Mammary epithelial cell (primary cell): ENCODE data around the gene ARFGAP1.

Experiments used
- CTCF ChIP-seq, 2 donors: IDR thresholded peaks in 1 of 2; conservative IDR thresholded peaks in 1 of 2; 2 replicates each; pipeline ENCODE4 v1.5.1; 2011 to 2012; ENCODE audit warnings: inconsistent platforms in 2 of 2, low read length in 2 of 2, mild to moderate bottlenecking in 2 of 2, control low read depth in 1 of 2, low read depth in 1 of 2; ENCODE audit not compliant: insufficient read depth in 1 of 2; ENCODE audit errors: extremely low read depth in 1 of 2
- EZH2 ChIP-seq: IDR thresholded peaks from 2 replicates; pipeline ENCODE4 v1.6.1; 2012; ENCODE audit warnings: low read length, inconsistent platforms, borderline replicate concordance

DNA sequence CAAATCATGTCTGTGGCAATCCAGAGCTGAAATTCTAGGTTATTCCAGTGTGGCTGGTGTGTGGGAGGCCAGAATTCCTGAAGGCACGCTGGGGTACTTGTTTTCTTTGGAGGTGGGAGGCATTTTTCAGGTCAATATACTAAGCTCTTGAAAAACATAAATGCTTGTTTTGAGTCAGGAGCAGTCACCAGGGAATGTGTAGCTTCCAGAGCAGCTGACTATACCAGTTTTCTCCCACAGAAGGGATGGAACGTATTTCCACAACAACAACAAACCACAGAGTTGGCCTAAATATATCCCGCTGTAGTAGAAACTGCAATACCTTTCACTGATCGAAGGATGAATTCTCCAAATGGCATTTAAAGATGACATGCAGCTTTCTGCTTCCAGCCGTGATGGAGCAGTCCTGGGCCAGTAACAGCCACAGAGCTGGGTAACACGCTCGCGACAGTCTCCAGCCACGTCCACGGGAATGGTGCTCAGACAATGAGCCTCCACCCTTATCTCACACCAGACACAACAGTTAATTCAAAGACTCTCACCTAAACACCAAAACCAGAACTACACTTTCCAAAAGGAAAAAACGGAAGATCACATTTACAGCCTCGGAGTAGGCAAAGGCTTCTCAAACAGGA lies 65.3 kb downstream of the ARFGAP1 start:
- TF ChIP-seq CTCF (conservative IDR thresholded peaks at IDR 0.05 in 1 of 2, IDR thresholded peaks at IDR 0.05 in 1 of 2; ENCODE audit: extremely low read depth in 1 of 2, insufficient read depth in 1 of 2, low read depth in 1 of 2, low read length in 2 of 2): no peak
- TF ChIP-seq EZH2: no peak
